Esophagus muscularis mucosa (tissue), 4 donors: ENCODE results near the gene PLCH1. TPM values are rescaled to one million over a fixed set of nuclear protein-coding genes. Genes with fewer than 3 reads are reported as not detected.
"Not testable (repeated sequence)": the region's sequence is repeated elsewhere in the genome, so short reads cannot be mapped to it uniquely, and the experiment has no call there.

ENCODE experiments used
- DNase-seq: peaks from one replicate; pipeline ENCODE4 v3.0.0-alpha.2; 2017; ENCODE audit errors: extremely low spot score
- H3K27ac ChIP-seq, 4 donors: fragments of 200-600 bp; sonication (generic); replicated peaks in 1 of 4; 1 replicate in 3 of 4; 2 replicates in 1 of 4; pipeline ENCODE4 v1.5.1; 2016 to 2019; ENCODE audit warnings: mild to moderate bottlenecking in 1 of 4
- H3K27me3 ChIP-seq, 4 donors: fragments of 200-600 bp; sonication (generic); one replicate each; pipeline versions ENCODE4 v1.5.1 to v1.6.0; 2016 to 2019
- H3K36me3 ChIP-seq, 4 donors: fragments of 200-600 bp; sonication (generic); one replicate each; pipeline ENCODE4 v1.5.1; 2016 to 2019
- H3K4me1 ChIP-seq, 4 donors: fragments of 200-600 bp; sonication (generic); one replicate each; pipeline ENCODE4 v1.5.1; 2016 to 2019
- H3K4me3 ChIP-seq, 4 donors: fragments of 200-600 bp; sonication (generic); 1 replicate in 2 of 4; 2 replicates in 2 of 4; pipeline ENCODE4 v1.5.1; 2016 to 2019; ENCODE audit warnings: mild to moderate bottlenecking in 4 of 4, moderate library complexity in 1 of 4
- H3K9me3 ChIP-seq, 4 donors: fragments of 200-600 bp; sonication (generic); 1 replicate in 3 of 4; 2 replicates in 1 of 4; pipeline ENCODE4 v1.5.1; 2016 to 2019
- CTCF ChIP-seq, 3 experiments: fragments of 200-600 bp in 2 of 3; fragments of 450-650 bp in 1 of 3; sonication (generic) in 2 of 3; IDR thresholded peaks; one replicate each; pipeline ENCODE4 v1.5.1; 2017 to 2019; ENCODE audit warnings: antibody characterized with exemption in 3 of 3, mild to moderate bottlenecking in 2 of 3, moderate library complexity in 1 of 3
- EP300 ChIP-seq: sonication (generic); formaldehyde crosslinking; IDR thresholded peaks from one replicate; pipeline ENCODE4 v1.6.1; 2017; ENCODE audit warnings: antibody characterized with exemption
- POLR2A ChIP-seq: fragments of 450-650 bp; IDR thresholded peaks from one replicate; pipeline ENCODE4 v1.6.1; 2017; ENCODE audit warnings: antibody characterized with exemption, moderate library complexity, mild to moderate bottlenecking, low read depth
- POLR2AphosphoS5 ChIP-seq, 2 donors: sonication (generic); formaldehyde crosslinking; IDR thresholded peaks; one replicate each; pipeline ENCODE4 v1.6.1; 2017; ENCODE audit warnings: antibody characterized with exemption in 2 of 2
- WGBS: methylation state at CpG from one replicate; pipeline ENCODE4 v1.1.5; 2018; 5-methylcytosine and 5-hydroxymethylcytosine counted together
- intact Hi-C: fragments of 100-400 bp; cut with DNase I; formaldehyde crosslinking; loops from one replicate; pipeline ENCODE4 v1.15.1; 2023
- total RNA-seq, 4 donors: library from RNA; depleted of rRNA; stranded (reverse); fragments of >200 nt; gene quantifications; one replicate each; pipeline versions ENCODE4 v1.1.0 to v1.2.1, GENCODE V29; 2016

The PLCH1 gene
- total RNA-seq, 4 donors from 2014 or later, result under 0.01 to 0.52 (median 0.36) TPM

- H3K36me3 ChIP-seq, result no peaks in the 10 kb centered on the region
- H3K4me3 ChIP-seq, result no peak overlapping the region
Observed at GRCh38 chr3:155402656-155403055, 342.2 kb downstream of the PLCH1 start.

GRCh38 chr3:155398046-155398445 is 346.8 kb downstream of the PLCH1 start:
- Histone ChIP-seq H3K9me3 (no peaks in the 10 kb centered on the region), H3K36me3 (no peaks in the 10 kb centered on the region), H3K4me1 (no peaks in the 10 kb centered on the region), H3K27ac (no peak overlapping the region), H3K27me3 (no peaks in the 10 kb centered on the region), H3K4me3 (no peak overlapping the region)
- TF ChIP-seq CTCF (IDR thresholded peaks at IDR 0.05) (no peak), POLR2AphosphoS5 (IDR thresholded peaks at IDR 0.05) (no peak), EP300 (no peak), POLR2A (no peak)
- intact Hi-C loops, result no loop called here
- no peak for DNase-seq

More at GRCh38 chr3:155402656-155403055, 342.2 kb downstream of the PLCH1 start:
- TF ChIP-seq CTCF (IDR thresholded peaks at IDR 0.05), result no peak
- no peak for DNase-seq
- Histone ChIP-seq H3K27me3 (no peaks in the 10 kb centered on the region), H3K9me3 (no peaks in the 10 kb centered on the region), H3K4me1 (no peaks in the 10 kb centered on the region), H3K27ac (no peak overlapping the region)
- intact Hi-C loops, result no loop called here

GRCh38 chr3:155394896-155395295 is 350.0 kb downstream of the PLCH1 start:
- WGBS, result 85% methylated on average over 2 of the region's 2 CpGs
- H3K36me3 ChIP-seq, H3K27me3 ChIP-seq, H3K9me3 ChIP-seq, DNase-seq, H3K4me3 ChIP-seq, H3K27ac ChIP-seq, intact Hi-C loops: not testable (repeated sequence)
- peaks cover 8 to 15% (median 9%) of the 10 kb centered on the region in 4 donors for H3K4me1 ChIP-seq

GRCh38 chr3:155394240-155394639 is 350.6 kb downstream of the PLCH1 start:
- H3K36me3 ChIP-seq, result no peaks in the 10 kb centered on the region
- H3K27ac ChIP-seq, result no peak overlapping the region
- whole genome bisulfite sequencing, result 100% methylated on average over 1 of the region's 1 CpG
- DNase-seq, result no peak
- H3K4me1 ChIP-seq, result peaks cover 8 to 15% (median 9%) of the 10 kb centered on the region in 4 donors
- no peaks in the 10 kb centered on the region for H3K9me3 ChIP-seq
- no peaks in the 10 kb centered on the region for H3K27me3 ChIP-seq
- H3K4me3 ChIP-seq, result no peak overlapping the region
- TF ChIP-seq POLR2AphosphoS5 (IDR thresholded peaks at IDR 0.05) (no peak), CTCF (IDR thresholded peaks at IDR 0.05) (no peak), EP300 (no peak), POLR2A (no peak)
- intact Hi-C loops, result no loop called here

- no peaks in the 10 kb centered on the region for H3K27me3 ChIP-seq
- H3K27ac ChIP-seq, result no peak overlapping the region
- intact Hi-C loops, result no loop called here
- 92% methylated on average over 1 of the region's 1 CpG for WGBS
- H3K4me3 ChIP-seq, result no peak overlapping the region
- peaks cover 8 to 15% (median 9%) of the 10 kb centered on the region in 4 donors for H3K4me1 ChIP-seq
- H3K9me3 ChIP-seq, result no peaks in the 10 kb centered on the region
- no peak for TF ChIP-seq POLR2AphosphoS5 (IDR thresholded peaks at IDR 0.05)
- no peak for TF ChIP-seq POLR2A
- DNase-seq, result no peak
- no peaks in the 10 kb centered on the region for H3K36me3 ChIP-seq
Observed at GRCh38 chr3:155393316-155393715, 351.6 kb downstream of the PLCH1 start.

GRCh38 chr3:155392138-155392537 is 352.7 kb downstream of the PLCH1 start:
- Histone ChIP-seq H3K9me3 (no peaks in the 10 kb centered on the region), H3K27ac (no peak overlapping the region), H3K27me3 (no peaks in the 10 kb centered on the region), H3K36me3 (no peaks in the 10 kb centered on the region), H3K4me1 (peaks cover 8 to 15% (median 9%) of the 10 kb centered on the region in 4 donors), H3K4me3 (no peak overlapping the region)
- 83% methylated on average over 1 of the region's 1 CpG for WGBS
- no peak for TF ChIP-seq EP300
- intact Hi-C loops, result no loop called here
- DNase-seq, result no peak
